C4-2B (cell line): ENCODE results near the gene MSI2.

ENCODE experiments used
- ZFX ChIP-seq: fragments of 450-650 bp; IDR thresholded peaks from 2 replicates; pipeline ENCODE4 v1.6.1; 2017
- TF ChIP-seq, protein P1 (sequence below): fragments of 450-650 bp; conservative IDR thresholded peaks from 2 replicates; pipeline ENCODE4 v1.5.1; 2017; ENCODE audit warnings: mild to moderate bottlenecking

DNA sequence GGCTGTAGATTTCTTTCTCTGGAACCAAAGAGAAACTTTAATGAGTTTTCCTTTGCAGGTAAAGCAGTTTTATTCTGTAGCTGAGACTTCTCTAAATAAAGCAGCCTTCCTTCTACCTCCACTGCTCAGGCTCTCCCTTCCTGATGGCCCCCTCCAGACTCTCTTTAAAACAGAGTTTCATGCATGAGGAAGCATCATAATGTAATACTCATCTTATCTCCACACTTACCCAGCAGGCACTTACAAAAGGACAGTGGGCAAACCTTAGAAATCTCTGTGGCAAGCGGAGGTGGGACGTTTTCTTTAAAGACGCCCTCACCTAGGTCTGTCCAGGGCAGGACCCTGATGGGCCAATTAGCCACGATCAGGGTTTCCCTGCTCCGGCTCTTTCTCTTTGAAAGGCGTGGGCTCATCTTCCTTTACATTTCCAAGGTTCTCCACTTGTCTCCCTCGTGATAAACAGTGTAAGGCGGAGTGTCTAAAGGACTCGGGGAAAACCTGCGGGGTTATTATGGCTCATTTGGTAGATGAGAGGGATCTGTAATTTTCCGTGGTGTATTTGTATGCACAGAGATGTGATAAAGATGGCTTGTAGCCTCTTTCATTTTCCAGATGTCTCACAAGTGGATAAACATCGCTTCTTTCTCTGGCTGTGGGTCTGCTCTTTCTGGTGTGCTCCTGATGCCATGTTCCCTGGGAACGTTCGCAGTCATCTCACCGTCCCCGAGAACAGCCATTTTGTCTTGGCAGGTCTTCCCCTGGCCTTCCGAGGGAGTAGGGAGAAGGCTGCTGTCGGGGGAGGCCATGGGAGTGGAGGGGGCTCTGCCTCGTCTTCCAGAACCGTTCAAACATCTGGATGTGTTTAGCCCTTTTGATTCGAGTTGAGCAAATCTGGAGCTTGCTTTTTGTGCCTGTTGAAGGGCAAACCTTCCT, 249.8 kb downstream of the MSI2 start:
- TF ChIP-seq, protein P1, sequence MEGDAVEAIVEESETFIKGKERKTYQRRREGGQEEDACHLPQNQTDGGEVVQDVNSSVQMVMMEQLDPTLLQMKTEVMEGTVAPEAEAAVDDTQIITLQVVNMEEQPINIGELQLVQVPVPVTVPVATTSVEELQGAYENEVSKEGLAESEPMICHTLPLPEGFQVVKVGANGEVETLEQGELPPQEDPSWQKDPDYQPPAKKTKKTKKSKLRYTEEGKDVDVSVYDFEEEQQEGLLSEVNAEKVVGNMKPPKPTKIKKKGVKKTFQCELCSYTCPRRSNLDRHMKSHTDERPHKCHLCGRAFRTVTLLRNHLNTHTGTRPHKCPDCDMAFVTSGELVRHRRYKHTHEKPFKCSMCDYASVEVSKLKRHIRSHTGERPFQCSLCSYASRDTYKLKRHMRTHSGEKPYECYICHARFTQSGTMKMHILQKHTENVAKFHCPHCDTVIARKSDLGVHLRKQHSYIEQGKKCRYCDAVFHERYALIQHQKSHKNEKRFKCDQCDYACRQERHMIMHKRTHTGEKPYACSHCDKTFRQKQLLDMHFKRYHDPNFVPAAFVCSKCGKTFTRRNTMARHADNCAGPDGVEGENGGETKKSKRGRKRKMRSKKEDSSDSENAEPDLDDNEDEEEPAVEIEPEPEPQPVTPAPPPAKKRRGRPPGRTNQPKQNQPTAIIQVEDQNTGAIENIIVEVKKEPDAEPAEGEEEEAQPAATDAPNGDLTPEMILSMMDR: no peak
- no peak for TF ChIP-seq ZFX
